DMS114 treated with DMSO at 0.1 percent for 48 hours (cell line): Measurements from ENCODE around the gene PHACTR3.

Experiments used
- DNase-seq: peaks from one replicate; lab custom pipeline; 2025; ENCODE audit not compliant: unreplicated experiment; lab: John Stamatoyannopoulos, UW

The PHACTR3 gene

GRCh38 chr20:59725476-59726280, 121.3 kb downstream of the PHACTR3 start:
- no peak for DNase-seq

GRCh38 chr20:59726281-59726595, 121.9 kb downstream of the PHACTR3 start:
- DNase-seq, result no peak

GRCh38 chr20:59728722-59729430, 124.5 kb downstream of the PHACTR3 start:
- DNase-seq, result no peak

DNA sequence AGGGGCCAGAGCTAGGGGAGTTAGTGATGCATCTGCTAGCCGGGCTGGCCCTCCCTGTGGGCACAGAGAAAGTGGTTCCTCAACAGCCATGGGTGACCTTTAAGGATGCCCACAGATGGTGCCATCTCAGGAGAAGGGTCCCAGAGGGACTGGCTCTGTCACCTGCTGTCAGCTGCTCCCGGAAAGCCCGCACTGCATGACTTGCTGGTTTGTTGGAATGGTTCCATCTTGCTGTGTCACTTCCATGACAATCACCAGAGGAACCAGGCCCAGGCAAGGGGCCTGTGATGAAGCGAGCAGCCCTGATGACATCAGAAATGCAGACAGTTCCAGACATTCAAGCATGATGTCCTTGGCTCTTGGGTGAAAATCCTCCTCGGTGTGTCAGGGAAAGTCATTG, 125.2 kb downstream of the PHACTR3 start:
- DNase-seq, result no peak

DNA sequence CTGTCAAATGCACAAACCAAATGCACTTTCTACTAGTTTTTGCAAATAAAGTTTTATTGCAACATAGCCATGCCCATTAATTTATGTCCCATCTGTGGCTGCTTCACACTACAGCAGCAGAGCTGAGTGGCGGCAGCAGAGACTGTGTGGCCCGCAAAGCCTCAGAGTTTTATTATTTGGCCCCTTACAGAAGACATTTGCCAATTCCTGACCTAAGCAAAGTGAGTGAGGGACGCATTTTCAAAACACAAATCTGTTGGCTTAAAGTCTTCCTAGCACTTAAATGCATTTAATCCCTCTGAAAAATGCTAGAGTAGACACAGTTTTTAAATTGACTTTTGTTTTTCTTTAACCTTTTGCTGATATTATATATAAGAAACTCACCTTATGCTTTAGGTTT, 126.4 kb downstream of the PHACTR3 start:
- no peak for DNase-seq

- no peak for DNase-seq
Measured at GRCh38 chr20:59731376-59731775, 127.0 kb downstream of the PHACTR3 start.

GRCh38 chr20:59733351-59733750, 129.0 kb downstream of the PHACTR3 start:
- no peak for DNase-seq

DNA sequence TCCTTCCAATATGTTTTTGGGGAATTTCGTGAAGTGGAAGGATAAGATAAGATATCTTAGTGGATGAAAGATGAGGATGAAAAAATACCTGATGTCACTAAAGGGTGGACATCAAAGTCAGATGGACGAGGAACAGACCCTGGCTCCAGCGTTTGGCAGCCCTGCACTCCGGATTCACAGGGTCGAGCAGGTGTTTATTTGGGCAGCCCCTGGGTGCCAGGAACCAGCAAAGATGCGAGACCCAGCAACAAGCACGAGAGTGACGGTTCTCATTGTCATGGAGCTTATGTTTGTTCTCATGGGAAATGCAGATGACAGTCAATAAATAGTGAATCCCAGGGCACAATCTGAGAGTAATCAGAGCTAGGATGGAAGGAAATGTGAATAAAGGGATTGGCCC, 131.1 kb downstream of the PHACTR3 start:
- no peak for DNase-seq

- DNase-seq, result no peak
Measured at GRCh38 chr20:59735917-59736316, 131.6 kb downstream of the PHACTR3 start.

- no peak for DNase-seq
Measured at GRCh38 chr20:59736366-59736765, 132.0 kb downstream of the PHACTR3 start.

DNA sequence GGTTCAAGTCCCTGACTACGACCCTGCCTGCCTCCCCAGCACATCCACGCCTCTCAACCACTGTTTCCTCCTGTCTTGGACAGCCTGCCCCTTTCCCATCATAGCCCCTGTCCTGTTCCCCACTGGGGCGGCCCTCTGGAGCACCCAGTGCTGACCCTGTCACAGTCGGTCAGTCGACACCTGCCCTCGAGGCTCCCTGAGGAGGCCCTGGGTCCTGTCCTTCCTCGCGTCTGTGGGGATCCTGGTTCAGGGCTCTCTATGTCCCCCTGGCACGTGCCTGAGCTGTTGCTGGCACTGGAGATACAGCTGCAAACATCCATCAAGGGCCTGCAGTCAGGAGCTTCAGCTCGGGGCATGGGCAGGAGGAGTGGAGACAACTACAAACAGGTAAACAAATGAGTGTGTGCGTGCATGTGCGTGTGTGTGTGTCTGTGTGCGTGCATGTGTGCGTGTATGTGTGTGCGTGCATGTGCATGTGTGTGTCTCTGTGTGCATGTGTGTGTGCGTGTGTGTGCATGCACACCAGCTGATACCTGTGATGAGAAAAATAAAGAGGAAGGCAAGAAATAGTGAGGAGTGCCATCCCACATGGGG, 132.8 kb downstream of the PHACTR3 start:
- no peak for DNase-seq

GRCh38 chr20:59737816-59738215, 133.5 kb downstream of the PHACTR3 start:
- DNase-seq, result no peak

DNA sequence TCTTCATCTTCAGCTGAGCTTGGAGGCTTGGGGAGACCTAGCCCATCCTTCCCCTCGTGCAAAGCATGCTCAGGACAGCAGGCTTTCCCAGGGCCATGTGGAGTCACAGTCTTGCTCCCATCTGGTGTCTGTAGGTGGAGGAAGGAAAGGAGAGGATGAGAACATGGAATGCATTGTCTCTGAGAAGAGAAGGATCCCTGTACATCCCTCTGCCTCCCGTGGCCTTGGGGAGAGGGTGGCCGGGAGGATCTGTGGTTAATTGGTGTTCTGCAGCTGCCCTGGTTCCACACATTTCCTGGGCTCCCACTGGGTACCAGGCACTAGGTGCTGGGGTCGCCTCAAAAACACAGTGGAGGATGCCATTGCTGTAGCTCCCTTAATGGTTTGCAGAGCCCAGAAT, 134.5 kb downstream of the PHACTR3 start:
- DNase-seq, result no peak

DNA sequence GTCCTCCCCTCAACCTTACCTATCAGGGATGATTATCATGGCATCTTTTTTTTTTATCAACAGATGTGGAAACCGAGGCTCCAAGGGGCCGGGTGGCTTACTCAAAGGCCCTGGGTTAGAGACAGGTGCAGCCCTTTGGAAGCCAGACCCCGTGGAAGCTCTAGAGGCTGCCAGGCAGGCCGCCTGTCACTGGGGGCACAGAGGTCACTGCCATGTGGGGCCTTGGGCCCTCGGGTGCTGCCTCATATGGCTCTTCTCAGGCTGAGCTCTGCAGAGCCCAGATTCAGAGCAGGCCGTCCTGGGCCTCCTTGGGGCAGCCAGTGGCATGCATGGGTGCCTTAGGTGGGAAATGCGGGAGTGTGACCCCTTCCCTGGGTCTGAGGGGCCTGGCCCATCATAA, 136.3 kb downstream of the PHACTR3 start:
- no peak for DNase-seq

DNA sequence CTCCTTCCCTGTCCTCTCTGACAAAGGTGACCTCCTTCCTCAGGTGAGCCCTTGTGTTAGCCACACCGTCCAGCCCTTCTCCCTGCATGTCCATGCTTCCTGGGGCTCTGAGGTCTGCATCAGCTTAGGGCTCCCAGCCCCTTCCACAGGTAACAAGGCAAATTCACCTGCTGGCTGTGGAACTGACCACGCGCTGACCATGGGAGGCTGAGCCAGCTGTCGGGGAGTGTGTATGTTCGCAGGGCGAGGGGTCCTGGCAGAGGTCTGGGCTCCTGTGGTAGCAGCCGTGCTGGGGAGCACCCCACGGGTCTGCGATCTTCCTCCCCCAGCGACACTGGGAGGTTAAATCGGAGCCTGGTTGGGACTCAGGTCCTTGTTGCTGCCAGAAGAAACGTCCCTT, 136.7 kb downstream of the PHACTR3 start:
- DNase-seq, result no peak

- no peak for DNase-seq
Measured at GRCh38 chr20:59742351-59743095, 138.2 kb downstream of the PHACTR3 start.

DNA sequence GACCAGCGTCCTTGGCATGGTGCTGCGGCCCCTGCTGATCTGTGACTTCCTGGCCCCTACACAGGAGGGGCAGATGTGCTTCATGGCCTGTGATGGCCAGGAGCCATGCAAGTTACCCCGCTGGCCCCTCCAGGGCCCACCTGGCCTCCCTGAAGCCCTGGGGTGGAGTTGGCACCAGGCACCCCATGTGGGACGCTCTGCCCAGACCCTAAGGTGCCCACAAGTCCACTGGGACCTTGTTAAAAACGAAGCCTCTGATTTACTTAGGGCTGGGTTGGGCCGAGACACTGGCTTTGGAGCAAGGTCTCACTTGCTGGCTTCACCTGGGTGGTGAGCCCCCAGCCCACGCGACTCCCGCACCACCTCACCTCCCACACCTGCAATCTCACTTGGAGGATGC, 139.0 kb downstream of the PHACTR3 start:
- no peak for DNase-seq

DNA sequence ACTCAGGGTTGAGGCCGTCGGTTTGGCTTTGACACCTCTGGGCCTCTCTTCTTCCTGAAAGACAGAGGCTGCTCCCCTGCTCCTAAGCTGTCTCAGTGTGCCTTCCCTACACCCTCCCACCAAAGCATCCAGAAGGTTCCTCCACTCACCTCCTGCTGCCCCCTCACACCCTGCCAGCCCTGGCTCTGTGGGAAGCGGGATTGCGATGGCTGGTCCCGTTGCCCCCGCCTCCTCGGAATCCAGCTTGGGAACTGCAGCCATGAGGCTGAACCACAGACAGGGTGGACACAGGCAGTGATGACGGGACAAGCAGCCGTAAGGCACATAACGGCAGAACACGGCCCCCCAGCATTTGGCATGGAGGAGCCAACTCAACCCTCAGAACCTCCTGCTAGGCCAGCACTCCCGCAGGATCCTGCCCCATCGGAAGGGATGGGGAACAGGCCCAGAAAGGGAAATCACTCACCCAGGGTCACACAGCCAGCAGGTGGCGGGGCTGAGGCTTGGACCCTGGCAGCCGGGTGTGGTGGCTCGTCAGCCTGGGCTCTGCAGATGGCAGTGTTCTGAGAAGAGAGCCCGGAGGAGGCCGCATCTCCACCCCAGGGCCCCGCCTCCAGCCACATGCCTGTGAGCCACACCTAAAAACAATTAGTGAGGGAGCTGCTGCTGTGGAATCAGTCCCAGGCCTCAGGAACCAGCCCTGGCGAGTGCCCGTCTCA, 139.6 kb downstream of the PHACTR3 start:
- DNase-seq, result no peak

DNA sequence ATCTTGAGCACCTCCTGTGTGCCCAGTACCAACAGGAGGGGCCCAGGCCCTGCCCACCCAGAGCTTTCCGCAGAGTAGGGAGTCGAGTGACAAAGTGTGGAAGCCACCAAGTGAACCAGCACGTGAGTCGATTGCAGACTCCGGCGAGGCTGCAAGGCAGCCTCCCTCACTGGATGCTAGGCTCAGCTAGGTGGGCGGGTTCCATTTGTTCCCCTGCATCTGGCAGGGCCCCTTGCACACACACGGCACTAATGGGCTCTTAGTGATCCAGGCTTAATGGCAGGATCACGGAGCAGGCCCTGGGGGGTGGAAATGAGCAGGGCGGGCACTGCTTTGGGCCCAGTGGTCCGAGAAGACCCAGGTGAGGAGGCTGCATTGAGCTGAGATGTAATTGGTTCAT, 140.4 kb downstream of the PHACTR3 start:
- no peak for DNase-seq

DNA sequence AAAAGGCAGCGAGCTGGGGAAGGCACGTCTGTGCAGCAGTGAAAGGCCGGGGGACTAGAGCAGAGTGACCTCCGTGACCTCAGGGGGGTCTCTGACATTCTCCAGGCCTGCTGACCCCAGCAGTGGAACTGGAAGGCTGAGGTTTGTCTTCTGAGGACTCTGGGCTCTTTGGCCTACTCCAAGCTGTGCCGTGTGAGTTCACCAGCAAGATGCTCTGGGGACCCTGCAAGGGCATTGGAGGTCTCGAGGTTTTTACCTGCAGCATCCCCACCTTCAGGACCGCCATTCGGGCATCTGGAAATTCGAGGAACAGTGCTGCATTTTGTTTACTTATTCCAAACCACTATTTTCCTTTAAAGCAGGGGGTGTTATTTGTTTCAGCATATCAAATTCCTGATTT, 140.9 kb downstream of the PHACTR3 start:
- no peak for DNase-seq

DNA sequence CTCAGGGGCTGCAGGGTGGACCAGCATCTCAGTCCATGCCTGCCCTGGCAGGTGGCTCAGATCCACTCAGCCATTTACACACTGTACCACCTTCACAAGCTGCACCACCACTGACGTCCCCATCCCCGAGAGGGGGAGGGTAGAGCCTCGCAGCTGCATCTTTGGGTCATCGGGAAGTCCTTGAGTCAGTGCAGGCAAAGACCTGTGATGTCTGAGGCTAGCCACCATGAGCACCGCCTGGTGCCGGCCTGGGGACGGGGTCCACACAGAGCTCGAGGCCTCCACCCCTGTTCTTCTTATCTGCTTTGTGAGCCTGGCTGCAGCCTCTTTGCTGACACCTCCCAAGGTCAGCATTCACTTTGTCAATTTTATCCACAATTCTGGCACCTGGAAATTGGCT, 141.4 kb downstream of the PHACTR3 start:
- no peak for DNase-seq
